Measurements from ENCODE around the gene PEMT. TPM values are rescaled to one million over a fixed set of nuclear protein-coding genes. Genes with fewer than 3 reads are reported as not detected.

Gene PEMT
- polyA plus RNA-seq, 3 donors, result 25.2 to 33.8 (median 28.0) TPM

DNA sequence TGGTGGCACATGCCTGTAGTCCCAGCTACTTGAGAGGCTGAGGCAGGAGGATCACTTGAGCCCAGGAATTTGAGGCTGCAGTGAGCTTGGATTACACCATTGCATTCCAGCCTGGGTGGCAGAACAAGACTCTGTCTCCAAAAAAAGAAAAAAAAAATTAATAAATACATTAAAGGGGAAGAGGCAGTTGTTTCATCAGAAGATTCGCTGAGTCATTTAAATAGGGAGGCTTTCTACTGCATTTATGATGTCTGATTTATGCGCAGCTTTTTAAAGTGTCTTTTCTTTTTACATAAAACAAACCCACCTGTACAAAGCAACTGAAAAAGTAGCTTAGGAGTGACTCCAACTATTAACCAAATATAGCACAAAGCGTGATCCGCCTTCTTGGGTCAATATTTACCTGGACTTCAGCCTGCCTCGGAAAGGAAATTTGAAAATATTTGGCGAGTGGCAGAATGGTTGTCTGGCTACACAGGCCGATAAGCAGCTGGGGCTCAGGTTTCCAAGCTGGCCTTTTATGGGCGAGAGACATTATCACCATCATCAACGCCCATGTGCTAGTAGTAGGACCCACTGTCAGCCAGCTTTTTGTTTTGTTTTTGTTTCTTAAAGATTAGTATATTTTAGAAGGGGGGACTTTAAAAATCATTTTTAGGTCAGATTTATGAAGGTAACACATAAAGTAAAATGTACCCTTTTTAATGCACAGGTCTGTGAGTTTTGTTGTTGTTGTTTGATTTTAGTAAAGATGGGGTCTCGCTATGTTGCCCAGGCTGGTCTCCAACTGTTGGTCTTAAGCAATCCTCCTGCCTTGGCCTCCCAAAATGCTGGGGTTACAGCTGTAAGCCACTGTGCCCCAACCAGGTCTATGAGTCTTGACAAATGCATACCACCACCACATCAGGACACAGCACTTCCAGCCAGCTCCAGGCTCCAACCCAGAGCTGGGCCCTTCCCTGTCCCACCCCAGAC is 52.8 kb downstream of the PEMT start:
- DNase-seq (ENCODE audit: low read depth in 3 of 3, low spot score in 2 of 3), result no peak

DNA sequence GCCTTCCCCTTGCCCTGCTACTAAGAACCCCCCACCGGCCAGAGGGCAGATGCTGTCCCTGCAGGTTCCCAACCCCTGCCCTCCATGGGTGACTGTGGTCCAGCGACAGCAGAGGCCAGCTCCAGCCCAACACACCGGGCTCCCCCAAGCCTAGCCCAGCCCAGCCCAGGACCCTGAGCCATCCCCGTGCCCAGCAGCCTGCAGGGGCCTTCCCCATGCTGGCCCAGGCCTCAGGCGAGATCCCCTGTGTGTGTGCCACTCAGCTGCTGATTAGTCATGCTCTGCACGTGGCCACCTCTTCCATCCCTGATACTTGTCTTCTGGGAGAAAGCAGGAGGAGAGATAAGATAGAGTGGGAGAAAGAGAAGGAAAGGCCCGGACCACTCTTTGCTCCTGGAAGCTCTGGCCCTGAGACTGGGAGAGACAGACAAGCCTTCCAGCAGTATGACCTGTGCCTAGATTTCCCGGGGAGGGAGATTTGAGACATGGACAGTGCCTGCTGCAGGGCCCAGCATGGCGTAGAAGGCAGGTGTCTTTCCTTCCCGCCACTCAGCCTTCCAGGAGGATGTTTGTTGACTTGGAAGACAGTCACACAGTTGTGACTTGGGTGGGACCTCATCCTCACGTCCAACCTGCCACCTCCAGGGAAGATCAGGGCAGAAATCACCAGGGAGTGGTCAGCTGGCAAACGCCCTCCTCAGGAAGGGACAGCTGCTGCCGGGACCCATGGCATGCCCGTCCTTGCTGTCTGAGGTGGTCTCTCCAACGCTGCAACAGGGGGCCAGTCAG is 54.0 kb downstream of the PEMT start:
- DNase-seq (ENCODE audit: low read depth in 3 of 3, low spot score in 2 of 3), result no peak

GRCh38 chr17:17536702-17537101 is 54.8 kb downstream of the PEMT start:
- DNase-seq (ENCODE audit: low read depth in 3 of 3, low spot score in 2 of 3), result no peak

- DNase-seq (ENCODE audit: low read depth in 3 of 3, low spot score in 2 of 3), result no peak
Observed at GRCh38 chr17:17535957-17536356, 55.6 kb downstream of the PEMT start.

DNA sequence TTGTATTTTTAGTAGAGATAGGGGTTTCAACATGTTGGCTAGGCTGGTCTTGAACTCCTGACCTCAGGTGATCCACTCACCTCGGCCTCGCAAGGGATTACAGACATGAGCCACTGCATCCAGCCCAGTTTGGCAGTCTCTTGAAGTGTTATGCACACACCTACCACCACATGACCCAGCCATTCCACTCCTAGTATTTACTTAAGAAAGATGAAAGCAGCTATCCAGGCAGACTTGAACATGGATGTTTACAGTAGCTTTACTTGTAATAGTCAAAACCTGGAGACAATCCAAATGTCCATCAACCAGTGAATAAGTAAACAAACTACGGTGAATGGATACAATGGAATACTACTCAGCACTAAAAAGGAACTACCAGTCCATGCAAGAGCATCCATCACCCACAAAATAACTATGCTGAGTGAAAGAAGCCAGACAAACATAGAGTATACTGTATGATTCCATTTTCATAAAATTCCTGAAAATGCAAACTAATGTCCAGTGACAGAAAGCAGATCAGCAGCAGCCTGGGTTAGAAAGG is 57.5 kb downstream of the PEMT start:
- no peak for DNase-seq (ENCODE audit: low read depth in 3 of 3, low spot score in 2 of 3)

- no peak for DNase-seq (ENCODE audit: low read depth in 3 of 3, low spot score in 2 of 3)
Observed at GRCh38 chr17:17532991-17533390, 58.5 kb downstream of the PEMT start.

DNA sequence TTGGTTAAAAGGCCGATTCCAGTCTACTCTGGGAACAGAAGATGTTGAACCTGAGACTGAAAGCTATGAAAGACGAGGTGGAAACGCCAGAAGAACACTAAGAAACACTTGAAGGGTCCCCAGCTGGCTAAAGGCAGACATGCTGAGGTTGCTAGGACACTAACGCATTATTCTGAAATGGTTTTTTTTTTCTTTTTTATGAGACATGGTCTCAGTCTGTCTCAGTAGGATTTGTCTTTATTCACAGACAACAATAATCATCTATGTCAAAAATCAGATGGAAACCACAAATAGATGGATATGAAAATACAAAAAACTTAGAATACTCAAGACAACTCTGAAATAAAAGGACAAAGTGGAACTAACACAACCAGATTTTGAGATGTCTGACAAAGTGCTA is 60.4 kb downstream of the PEMT start:
- DNase-seq (ENCODE audit: low read depth in 3 of 3, low spot score in 2 of 3), result no peak

GRCh38 chr17:17528696-17529652 is 62.5 kb downstream of the PEMT start:
- DNase-seq (ENCODE audit: low read depth in 3 of 3, low spot score in 2 of 3), result no peak

DNA sequence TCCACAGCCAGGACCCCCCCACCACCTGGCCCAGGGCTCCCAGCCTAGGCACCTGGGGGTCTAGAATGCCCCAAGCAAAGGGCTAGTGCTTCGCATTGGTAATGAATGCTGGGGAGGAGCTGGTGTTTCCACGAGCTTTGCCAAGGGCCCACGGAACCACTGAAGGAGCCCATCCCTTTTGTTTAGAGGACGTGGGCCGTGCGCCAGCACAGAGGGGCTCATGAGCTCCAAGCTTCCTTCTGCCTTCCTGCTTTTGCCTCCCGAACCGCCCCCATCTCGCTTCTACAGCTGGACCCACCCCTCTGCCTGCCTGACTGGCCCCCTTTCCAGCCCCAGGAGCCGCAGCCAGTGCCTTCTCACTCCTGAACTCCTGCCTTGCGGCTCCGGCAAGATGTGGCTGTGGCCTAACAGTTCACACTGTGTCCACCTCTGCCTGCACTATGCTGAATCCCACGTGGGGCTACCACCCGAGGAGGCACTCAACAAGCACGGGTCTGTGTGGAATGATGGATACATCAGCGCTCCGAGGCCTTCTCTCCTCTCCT is 63.5 kb downstream of the PEMT start:
- no peak for DNase-seq (ENCODE audit: low read depth in 3 of 3, low spot score in 2 of 3)

DNA sequence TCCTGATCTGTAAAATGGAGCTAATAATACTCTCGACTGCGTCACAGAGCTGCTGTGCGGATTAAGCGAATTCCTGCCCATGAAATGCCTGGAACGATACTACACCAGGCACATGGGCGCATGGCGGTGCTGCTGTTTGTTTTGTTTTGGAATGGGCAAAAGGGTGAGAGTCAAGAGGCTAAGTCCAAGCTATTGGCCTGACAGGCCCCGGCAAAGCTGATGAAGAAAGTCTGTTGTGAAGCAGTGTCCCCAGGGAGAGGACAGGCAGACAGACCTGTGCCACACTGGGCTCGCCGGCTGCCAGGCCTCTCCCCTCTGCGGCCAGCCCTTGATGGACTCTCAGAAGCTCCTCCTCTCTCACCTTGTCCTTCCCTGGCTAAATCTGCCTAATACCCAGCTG is 64.0 kb downstream of the PEMT start:
- DNase-seq (ENCODE audit: low read depth in 3 of 3, low spot score in 2 of 3), result no peak

- no peak for DNase-seq (ENCODE audit: low read depth in 3 of 3, low spot score in 2 of 3)
Observed at GRCh38 chr17:17526369-17526768, 65.1 kb downstream of the PEMT start.

DNA sequence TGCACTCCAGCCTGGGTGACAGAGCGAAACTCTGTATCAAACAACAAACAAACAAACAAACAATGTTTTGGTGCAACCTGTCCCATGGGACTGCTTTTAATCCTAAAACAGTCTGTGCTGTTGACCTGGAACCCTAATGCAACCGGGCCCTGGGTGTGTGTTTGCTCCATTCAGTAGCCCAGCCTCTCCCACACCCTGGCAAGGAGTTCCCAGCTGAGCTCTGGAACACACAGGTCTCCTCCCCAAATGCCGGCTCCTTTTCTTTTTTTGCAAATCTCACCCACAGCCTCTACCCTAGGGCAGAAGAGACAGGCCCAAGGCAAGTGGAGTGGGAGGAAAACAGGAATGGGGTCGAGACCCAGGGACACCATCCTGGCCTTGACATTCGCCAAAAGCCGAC is 65.6 kb downstream of the PEMT start:
- DNase-seq (ENCODE audit: low read depth in 3 of 3, low spot score in 2 of 3), result no peak

DNA sequence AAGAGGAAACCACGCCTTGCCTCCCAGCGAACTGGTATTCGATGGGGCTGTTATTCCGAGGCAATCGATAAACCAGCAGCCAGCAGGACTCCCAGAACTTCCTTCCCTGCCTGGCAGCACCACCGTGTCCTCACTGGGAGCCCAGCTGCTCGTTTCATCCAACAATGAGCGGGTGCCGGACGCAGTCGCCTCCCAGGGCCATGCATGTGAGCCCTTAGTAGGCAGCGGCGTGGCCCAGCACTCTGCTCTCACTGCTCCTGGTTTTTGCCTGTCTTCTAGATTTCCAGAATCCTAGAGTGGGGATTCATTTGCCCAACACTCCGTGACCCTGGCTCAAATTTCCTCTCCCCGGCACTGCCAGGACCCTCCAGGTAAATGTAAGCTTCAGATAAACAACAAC is 66.2 kb downstream of the PEMT start:
- no peak for DNase-seq (ENCODE audit: low read depth in 3 of 3, low spot score in 2 of 3)

GRCh38 chr17:17523731-17524490 is 67.6 kb downstream of the PEMT start:
- no peak for DNase-seq (ENCODE audit: low read depth in 3 of 3, low spot score in 2 of 3)

GRCh38 chr17:17523001-17523730 is 68.3 kb downstream of the PEMT start:
- DNase-seq (ENCODE audit: low read depth in 3 of 3, low spot score in 2 of 3), result no peak

DNA sequence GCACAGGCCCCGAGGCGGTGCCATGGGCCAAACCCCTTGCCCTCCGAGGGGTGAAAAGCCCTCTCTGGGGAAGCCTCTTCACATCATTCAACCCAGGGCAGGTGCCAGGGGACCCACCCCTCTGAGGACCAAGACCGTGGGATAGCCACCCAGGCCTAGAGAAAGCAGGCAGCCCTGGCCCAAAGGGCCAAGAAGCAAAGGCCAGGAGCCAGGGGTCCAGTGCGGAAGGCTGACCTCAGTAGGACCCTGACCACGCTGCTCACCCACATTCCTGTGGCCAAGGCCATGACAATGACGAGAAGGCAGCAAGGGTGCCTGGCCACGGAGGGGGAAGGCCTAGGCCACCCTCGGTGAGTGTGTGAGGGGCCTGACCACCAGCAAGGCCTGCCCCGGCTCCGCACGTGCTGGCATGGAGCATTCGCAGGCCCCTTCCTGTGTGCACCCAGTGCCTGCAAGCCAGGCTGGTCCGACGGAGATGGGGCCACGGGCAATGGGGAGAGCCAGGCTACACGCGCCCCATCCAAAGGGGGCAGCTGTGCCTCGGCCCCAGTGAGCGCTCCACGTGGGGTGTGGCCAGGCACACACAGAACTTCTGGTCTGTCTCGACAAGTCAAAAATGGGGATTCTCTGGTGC is 70.8 kb downstream of the PEMT start:
- DNase-seq (ENCODE audit: low read depth in 3 of 3, low spot score in 2 of 3), result no peak

- no peak for DNase-seq (ENCODE audit: low read depth in 3 of 3, low spot score in 2 of 3)
Observed at GRCh38 chr17:17519886-17520285, 71.6 kb downstream of the PEMT start.

DNA sequence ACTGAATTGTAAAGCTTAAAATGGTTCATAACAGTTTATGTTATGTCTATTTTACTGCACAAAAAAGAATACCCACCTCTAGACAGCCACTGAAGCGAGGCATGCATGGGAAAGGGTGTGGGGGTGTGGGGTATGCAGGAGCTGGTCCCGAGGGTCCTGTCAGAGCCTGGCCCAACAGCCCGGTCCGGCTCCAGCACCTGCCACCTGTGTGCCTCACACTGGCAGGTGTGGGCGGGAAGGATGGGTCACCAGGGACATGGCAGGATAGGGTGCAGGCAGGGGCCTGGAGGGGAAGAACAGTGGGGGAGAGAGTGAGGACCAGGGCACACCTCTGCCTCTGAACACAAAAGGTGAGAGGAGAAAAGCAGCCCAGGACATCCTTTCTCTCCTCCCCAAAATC is 72.6 kb downstream of the PEMT start:
- no peak for DNase-seq (ENCODE audit: low read depth in 3 of 3, low spot score in 2 of 3)

All from right renal cortex interstitium (tissue), 3 donors.